Lower lobe of right lung (tissue), 2 donors: ENCODE data around the gene ZNF521. TPM values are rescaled to one million over a fixed set of nuclear protein-coding genes. Genes with fewer than 3 reads are reported as not detected.

ENCODE experiments used
- ATAC-seq, 2 donors: fragments of 200-7000 bp; cut with Tn5 transposase; one replicate each; pipeline ENCODE4 v1.9.1; 2020 to 2022; ENCODE audit warnings: mild to moderate bottlenecking in 2 of 2, moderate library complexity in 2 of 2
- DNase-seq: peaks from one replicate; pipeline ENCODE4 v3.0.0-alpha.2; 2020
- H3K27ac ChIP-seq: fragments of 200-600 bp; one replicate; pipeline ENCODE4 v1.8.0; 2022
- H3K27me3 ChIP-seq: fragments of 200-600 bp; one replicate; pipeline ENCODE4 v1.8.0; 2022; ENCODE audit warnings: low read depth
- H3K36me3 ChIP-seq: fragments of 200-600 bp; one replicate; pipeline ENCODE4 v1.8.0; 2022; ENCODE audit warnings: mild to moderate bottlenecking
- H3K4me1 ChIP-seq: fragments of 200-600 bp; one replicate; pipeline ENCODE4 v1.8.0; 2022
- H3K4me3 ChIP-seq: fragments of 200-600 bp; one replicate; pipeline ENCODE4 v1.8.0; 2022; ENCODE audit warnings: mild to moderate bottlenecking
- H3K9me3 ChIP-seq: fragments of 200-600 bp; one replicate; pipeline ENCODE4 v1.8.0; 2022
- CTCF ChIP-seq: fragments of 200-600 bp; IDR thresholded peaks from one replicate; pipeline ENCODE4 v1.8.0; 2022; ENCODE audit warnings: antibody characterized with exemption, mild to moderate bottlenecking
- intact Hi-C: fragments of 100-400 bp; cut with DNase I; formaldehyde crosslinking; loops from one replicate; pipeline ENCODE4 v1.11.0; 2022
- total RNA-seq: library from RNA; stranded (reverse); fragmentation: NEBNext Ultra II Directional; extraction: Animal tissue kit (Norgen Biotek cat#: 25700); gene quantifications from one replicate; pipeline ENCODE4 v1.2.1, GENCODE V29; 2021
- donor health status: DM: no; HTN: yes; CAD: no; lungs with severe emphysema.

Gene ZNF521
- total RNA-seq, 1 donor from 2014 or later, result 12.7 TPM

DNA sequence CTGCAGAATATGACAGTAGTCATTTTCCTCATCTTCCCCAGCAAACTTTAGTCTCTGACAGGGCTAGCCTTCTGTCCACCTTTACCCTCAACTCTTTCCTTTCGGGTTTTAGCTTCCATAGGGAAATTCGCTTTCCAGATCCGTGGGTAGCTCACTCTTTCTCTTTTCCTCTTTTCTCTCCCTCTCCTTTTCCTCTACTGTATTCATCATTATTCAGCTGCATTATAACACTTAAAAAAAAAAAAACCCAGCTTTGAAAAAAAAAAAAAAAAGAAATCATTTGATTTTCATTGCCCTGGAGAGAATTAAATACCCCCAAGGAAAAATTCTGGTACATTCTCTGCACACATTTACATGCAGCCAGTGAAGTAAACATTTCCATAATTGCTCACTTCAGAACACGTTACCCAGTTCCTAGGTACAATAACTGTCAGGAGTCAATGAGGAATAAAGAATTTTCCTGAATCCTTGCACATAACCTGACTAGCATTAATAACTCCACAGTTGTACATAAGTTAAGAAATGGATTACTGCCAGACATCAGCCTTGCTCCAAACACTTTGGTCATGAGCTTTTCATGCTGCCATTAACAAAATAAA lies 63.5 kb downstream of the ZNF521 start:
- Histone ChIP-seq H3K4me1 (peaks cover 22% of the 10 kb centered on the region), H3K27ac (peak overlapping the region; percentile 13), H3K36me3 (no peaks in the 10 kb centered on the region), H3K27me3 (no peaks in the 10 kb centered on the region), H3K4me3 (no peak overlapping the region), H3K9me3 (no peaks in the 10 kb centered on the region)
- ATAC-seq (no peak), DNase-seq (no peak)
- TF ChIP-seq CTCF, result no peak
- intact Hi-C loops, result no loop called here

DNA sequence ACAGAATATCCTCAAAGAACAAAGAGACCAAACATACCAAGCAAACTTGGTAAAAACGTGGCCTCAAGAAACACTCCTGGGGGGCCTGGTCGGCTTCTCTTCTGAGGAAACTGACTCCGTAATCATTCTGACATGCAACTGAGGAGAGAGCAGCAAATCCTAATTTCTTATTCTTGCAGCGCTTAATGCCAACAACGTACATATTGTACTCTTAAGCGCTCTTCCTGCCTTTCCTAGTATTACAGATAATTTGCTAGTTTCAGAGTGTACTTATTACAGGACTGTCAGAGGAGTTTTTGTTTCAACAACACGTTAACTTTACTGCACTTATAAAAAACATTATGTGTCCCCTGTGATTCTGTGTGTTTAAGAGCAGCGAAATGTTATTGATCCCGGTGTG lies 64.9 kb downstream of the ZNF521 start:
- no peaks in the 10 kb centered on the region for H3K36me3 ChIP-seq
- no peak overlapping the region for H3K4me3 ChIP-seq
- H3K27ac ChIP-seq, result no peak overlapping the region
- H3K27me3 ChIP-seq, result no peaks in the 10 kb centered on the region
- no peak for TF ChIP-seq CTCF
- intact Hi-C loops, result no loop called here
- no peak for ATAC-seq
- no peaks in the 10 kb centered on the region for H3K9me3 ChIP-seq
- peaks cover 33% of the 10 kb centered on the region for H3K4me1 ChIP-seq
- DNase-seq, result no peak

DNA sequence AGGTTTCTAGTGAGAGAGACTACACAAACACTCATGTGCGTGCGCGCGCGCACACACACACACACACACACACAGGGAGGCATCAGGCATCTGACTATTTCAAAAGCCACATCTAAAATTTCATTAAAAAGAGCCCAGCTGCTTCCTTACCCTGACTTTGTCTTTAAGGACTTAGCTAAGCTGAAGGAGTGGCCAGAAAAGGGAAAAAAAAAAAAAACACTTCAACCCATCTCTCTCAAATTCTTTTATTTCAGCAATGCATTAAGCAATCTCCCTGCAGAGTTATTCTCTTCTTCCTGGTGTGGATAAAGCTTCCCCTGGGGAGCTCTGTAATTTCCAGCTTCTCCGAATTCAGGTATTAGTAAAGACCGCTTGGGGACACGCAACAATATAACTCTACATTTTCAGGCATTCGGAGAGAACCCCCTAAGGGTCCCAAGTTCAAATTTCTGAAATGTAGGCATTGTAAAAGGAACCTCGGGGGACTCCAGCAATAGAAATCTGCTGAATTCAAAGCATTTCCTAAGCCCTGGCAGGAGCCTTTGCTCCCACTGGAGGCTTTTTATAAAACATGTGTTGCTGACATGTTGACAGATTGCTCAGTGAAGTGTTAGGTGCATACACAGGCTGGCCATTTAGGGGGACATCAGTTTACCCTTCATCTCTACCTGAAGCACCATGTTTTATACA lies 67.0 kb downstream of the ZNF521 start:
- intact Hi-C loops, result no loop called here
- ATAC-seq (peak; percentile 11 to 57), DNase-seq (no peak)
- H3K27ac ChIP-seq, result no peak overlapping the region
- no peak for TF ChIP-seq CTCF
- H3K9me3 ChIP-seq, result no peaks in the 10 kb centered on the region
- H3K27me3 ChIP-seq, result no peaks in the 10 kb centered on the region
- peaks cover 38% of the 10 kb centered on the region for H3K4me1 ChIP-seq
- H3K4me3 ChIP-seq, result no peak overlapping the region
- no peaks in the 10 kb centered on the region for H3K36me3 ChIP-seq

- intact Hi-C loops, result no loop called here
These were observed 67.7 kb downstream of the ZNF521 start for GRCh38 chr18:25284281-25284680.

GRCh38 chr18:25283781-25284180 lies 68.2 kb downstream of the ZNF521 start:
- Histone ChIP-seq H3K27ac (no peak overlapping the region), H3K4me1 (peaks cover 34% of the 10 kb centered on the region), H3K27me3 (no peaks in the 10 kb centered on the region), H3K9me3 (no peaks in the 10 kb centered on the region), H3K36me3 (no peaks in the 10 kb centered on the region), H3K4me3 (no peak overlapping the region)
- DNase-seq (no peak), ATAC-seq (no peak)
- intact Hi-C loops, result no loop called here
- TF ChIP-seq CTCF, result no peak

More at GRCh38 chr18:25284281-25284680, 67.7 kb downstream of the ZNF521 start:
- DNase-seq (no peak), ATAC-seq (no peak)
- H3K4me3 ChIP-seq, result no peak overlapping the region
- no peaks in the 10 kb centered on the region for H3K9me3 ChIP-seq
- no peaks in the 10 kb centered on the region for H3K27me3 ChIP-seq
- peaks cover 38% of the 10 kb centered on the region for H3K4me1 ChIP-seq
- H3K36me3 ChIP-seq, result no peaks in the 10 kb centered on the region
- TF ChIP-seq CTCF, result no peak
- H3K27ac ChIP-seq, result no peak overlapping the region
